Neural cell (in vitro differentiated cells): ENCODE data around the gene EXD3. TPM values are rescaled to one million over a fixed set of nuclear protein-coding genes. Genes with fewer than 3 reads are reported as not detected.

Source experiments
- H2AFZ ChIP-seq: fragments of 200-600, 300-800 bp; sonication (generic), shearing (Covaris generic); 2 replicates; pipeline ENCODE4 v1.6.0; 2014; ENCODE audit warnings: low read depth, mild to moderate bottlenecking, antibody characterized with exemption, low read length, moderate library complexity
- H3F3A ChIP-seq: fragments of 200-600 bp; shearing (Covaris generic); 2 replicates; pipeline ENCODE4 v1.6.1; 2016; ENCODE audit warnings: mild to moderate bottlenecking, moderate library complexity, mixed read lengths, antibody characterized with exemption, low read length; ENCODE audit not compliant: insufficient read depth, poor library complexity, severe bottlenecking
- H3K27ac ChIP-seq: fragments of 200-600, 300-800 bp; sonication (generic), shearing (Covaris generic); 2 replicates; pipeline ENCODE4 v1.5.1; 2014; ENCODE audit warnings: mild to moderate bottlenecking, low read length, moderate library complexity
- H3K27me3 ChIP-seq: fragments of 300-800, 200-600 bp; sonication (generic), shearing (Covaris generic); 2 replicates; pipeline ENCODE4 v1.6.0; 2014; ENCODE audit warnings: mild to moderate bottlenecking, low read depth, low read length, moderate library complexity; ENCODE audit not compliant: insufficient read depth
- H3K36me3 ChIP-seq: fragments of 300-800, 200-600 bp; sonication (generic), shearing (Covaris generic); 2 replicates; pipeline ENCODE4 v1.5.1; 2014; ENCODE audit warnings: mild to moderate bottlenecking, antibody characterized with exemption, low read length, moderate library complexity; ENCODE audit not compliant: insufficient read depth
- H3K4me2 ChIP-seq: fragments of 300-800, 200-600 bp; sonication (generic), shearing (Covaris generic); 2 replicates; pipeline ENCODE4 v1.6.0; 2014; ENCODE audit warnings: mild to moderate bottlenecking, low read length
- H3K4me3 ChIP-seq: fragments of 300-800, 200-600 bp; sonication (generic), shearing (Covaris generic); 2 replicates; pipeline ENCODE4 v1.5.1; 2014; ENCODE audit warnings: mild to moderate bottlenecking, low read length, moderate library complexity
- H3K79me2 ChIP-seq: fragments of 200-600 bp; shearing (Covaris generic); replicated peaks from 2 replicates; pipeline ENCODE4 v1.6.0; 2014; ENCODE audit warnings: mild to moderate bottlenecking, low read length, moderate library complexity; ENCODE audit not compliant: insufficient read depth
- H3K9ac ChIP-seq: fragments of 300-800, 200-600 bp; sonication (generic), shearing (Covaris generic); 2 replicates; pipeline ENCODE4 v1.6.1; 2016; ENCODE audit warnings: mild to moderate bottlenecking, low read length, mixed read lengths
- H3K9me2 ChIP-seq: fragments of 200-600 bp; shearing (Covaris generic); 2 replicates; pipeline ENCODE4 v1.6.1; 2016; ENCODE audit warnings: mild to moderate bottlenecking, low read length, mixed read lengths; ENCODE audit not compliant: insufficient read depth
- H3K9me3 ChIP-seq: fragments of 200-600, 300-800 bp; sonication (generic), shearing (Covaris generic); 2 replicates; pipeline ENCODE4 v1.6.1; 2016; ENCODE audit warnings: mild to moderate bottlenecking, mixed run types, low read length, moderate library complexity, mixed read lengths
- H4K20me1 ChIP-seq: fragments of 200-600 bp; shearing (Covaris generic); 2 replicates; pipeline ENCODE4 v1.6.1; 2016; ENCODE audit warnings: mild to moderate bottlenecking, mixed run types; ENCODE audit not compliant: insufficient read depth
- EP300 ChIP-seq: fragments of 450-650 bp; conservative IDR thresholded peaks from 2 replicates; pipeline ENCODE4 v1.6.1; 2014; ENCODE audit warnings: antibody characterized with exemption, mild to moderate bottlenecking, moderate library complexity; ENCODE audit not compliant: poor library complexity, severe bottlenecking
- EZH2 ChIP-seq: fragments of 200-600, 300-800 bp; shearing (Covaris generic), sonication (generic); IDR thresholded peaks from 2 replicates; pipeline ENCODE4 v1.6.1; 2014; ENCODE audit warnings: antibody characterized with exemption, low read length, borderline replicate concordance, mild to moderate bottlenecking; ENCODE audit not compliant: insufficient read depth, poor library complexity, severe bottlenecking
- MXI1 ChIP-seq: fragments of 450-650 bp; conservative IDR thresholded peaks from 2 replicates; pipeline ENCODE4 v1.6.1; 2014; ENCODE audit warnings: antibody characterized with exemption, mild to moderate bottlenecking; ENCODE audit not compliant: poor library complexity, severe bottlenecking
- POLR2AphosphoS5 ChIP-seq: IDR thresholded peaks from 2 replicates; pipeline ENCODE4 v1.6.1; 2012
- RAD21 ChIP-seq: fragments of 450-650 bp; conservative IDR thresholded peaks from 2 replicates; pipeline ENCODE4 v1.6.1; 2014; ENCODE audit warnings: antibody characterized with exemption, mild to moderate bottlenecking, moderate library complexity
- SMC3 ChIP-seq: fragments of 450-650 bp; conservative IDR thresholded peaks from 2 replicates; pipeline ENCODE4 v1.6.1; 2014; ENCODE audit warnings: antibody characterized with exemption, mild to moderate bottlenecking, moderate library complexity; ENCODE audit not compliant: poor library complexity
- TAF1 ChIP-seq: IDR thresholded peaks from 2 replicates; pipeline ENCODE4 v1.6.1; 2012; ENCODE audit warnings: low read depth
- polyA plus RNA-seq: library from polyadenylated mRNA; depleted of rRNA; stranded (reverse); fragments of >200 nt; gene quantifications from 2 replicates; pipeline ENCODE4 v1.2.3, GENCODE V29; 2014
- TF ChIP-seq, protein P1 (sequence below): fragments of 450-650 bp; IDR thresholded peaks from 2 replicates; pipeline ENCODE4 v1.5.1; 2014; ENCODE audit warnings: antibody characterized with exemption, mild to moderate bottlenecking, moderate library complexity; ENCODE audit not compliant: poor library complexity, severe bottlenecking
- TF ChIP-seq, protein P2 (sequence below): IDR thresholded peaks from 2 replicates; pipeline ENCODE4 v1.6.1; 2012; ENCODE audit warnings: borderline replicate concordance

EXD3 gene
- polyA plus RNA-seq, 1 donor from 2014 or later = 32.9 TPM

DNA sequence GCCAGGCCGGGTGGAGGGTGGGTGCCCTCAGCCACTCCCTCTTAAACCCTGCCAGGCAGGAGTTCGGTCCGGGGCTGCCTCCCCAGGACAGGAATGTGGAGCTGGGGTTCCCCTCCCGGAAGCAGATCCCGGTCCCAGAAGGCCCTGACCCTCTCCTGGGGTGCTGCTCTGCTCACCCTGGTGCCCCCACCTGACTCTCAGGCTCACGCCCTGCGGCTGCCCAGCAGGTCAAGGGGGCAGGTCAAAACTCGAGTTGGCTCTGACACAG, 117.2 kb downstream of the EXD3 start:
- Histone ChIP-seq H3K4me3 (no peak overlapping the region), H3K27me3 (no peaks in the 10 kb centered on the region), H2AFZ (no peak overlapping the region), H3K9me2 (no peaks in the 10 kb centered on the region), H3F3A (no peaks in the 10 kb centered on the region), H4K20me1 (no peaks in the 10 kb centered on the region), H3K36me3 (no peaks in the 10 kb centered on the region), H3K9me3 (no peaks in the 10 kb centered on the region), H3K27ac (no peak overlapping the region), H3K4me2 (no peak overlapping the region), H3K79me2 (peaks cover 3% of the 10 kb centered on the region), H3K9ac (no peak overlapping the region)
- TF ChIP-seq EZH2 (no peak), TAF1 (no peak), RAD21 (no peak), MXI1 (no peak), EP300 (no peak)

GRCh38 chr9:137305060-137305797, 117.7 kb downstream of the EXD3 start:
- Histone ChIP-seq H3K27ac (no peak overlapping the region), H3K79me2 (peaks cover 4% of the 10 kb centered on the region), H3K9ac (no peak overlapping the region), H3K36me3 (no peaks in the 10 kb centered on the region), H3K27me3 (no peaks in the 10 kb centered on the region), H3F3A (no peaks in the 10 kb centered on the region), H3K4me3 (no peak overlapping the region), H2AFZ (no peak overlapping the region), H3K9me2 (no peaks in the 10 kb centered on the region), H3K9me3 (no peaks in the 10 kb centered on the region), H3K4me2 (no peak overlapping the region), H4K20me1 (no peaks in the 10 kb centered on the region)
- TF ChIP-seq RAD21 = no peak
- TF ChIP-seq, protein P1, sequence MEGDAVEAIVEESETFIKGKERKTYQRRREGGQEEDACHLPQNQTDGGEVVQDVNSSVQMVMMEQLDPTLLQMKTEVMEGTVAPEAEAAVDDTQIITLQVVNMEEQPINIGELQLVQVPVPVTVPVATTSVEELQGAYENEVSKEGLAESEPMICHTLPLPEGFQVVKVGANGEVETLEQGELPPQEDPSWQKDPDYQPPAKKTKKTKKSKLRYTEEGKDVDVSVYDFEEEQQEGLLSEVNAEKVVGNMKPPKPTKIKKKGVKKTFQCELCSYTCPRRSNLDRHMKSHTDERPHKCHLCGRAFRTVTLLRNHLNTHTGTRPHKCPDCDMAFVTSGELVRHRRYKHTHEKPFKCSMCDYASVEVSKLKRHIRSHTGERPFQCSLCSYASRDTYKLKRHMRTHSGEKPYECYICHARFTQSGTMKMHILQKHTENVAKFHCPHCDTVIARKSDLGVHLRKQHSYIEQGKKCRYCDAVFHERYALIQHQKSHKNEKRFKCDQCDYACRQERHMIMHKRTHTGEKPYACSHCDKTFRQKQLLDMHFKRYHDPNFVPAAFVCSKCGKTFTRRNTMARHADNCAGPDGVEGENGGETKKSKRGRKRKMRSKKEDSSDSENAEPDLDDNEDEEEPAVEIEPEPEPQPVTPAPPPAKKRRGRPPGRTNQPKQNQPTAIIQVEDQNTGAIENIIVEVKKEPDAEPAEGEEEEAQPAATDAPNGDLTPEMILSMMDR = no peak
- TF ChIP-seq, protein P2, sequence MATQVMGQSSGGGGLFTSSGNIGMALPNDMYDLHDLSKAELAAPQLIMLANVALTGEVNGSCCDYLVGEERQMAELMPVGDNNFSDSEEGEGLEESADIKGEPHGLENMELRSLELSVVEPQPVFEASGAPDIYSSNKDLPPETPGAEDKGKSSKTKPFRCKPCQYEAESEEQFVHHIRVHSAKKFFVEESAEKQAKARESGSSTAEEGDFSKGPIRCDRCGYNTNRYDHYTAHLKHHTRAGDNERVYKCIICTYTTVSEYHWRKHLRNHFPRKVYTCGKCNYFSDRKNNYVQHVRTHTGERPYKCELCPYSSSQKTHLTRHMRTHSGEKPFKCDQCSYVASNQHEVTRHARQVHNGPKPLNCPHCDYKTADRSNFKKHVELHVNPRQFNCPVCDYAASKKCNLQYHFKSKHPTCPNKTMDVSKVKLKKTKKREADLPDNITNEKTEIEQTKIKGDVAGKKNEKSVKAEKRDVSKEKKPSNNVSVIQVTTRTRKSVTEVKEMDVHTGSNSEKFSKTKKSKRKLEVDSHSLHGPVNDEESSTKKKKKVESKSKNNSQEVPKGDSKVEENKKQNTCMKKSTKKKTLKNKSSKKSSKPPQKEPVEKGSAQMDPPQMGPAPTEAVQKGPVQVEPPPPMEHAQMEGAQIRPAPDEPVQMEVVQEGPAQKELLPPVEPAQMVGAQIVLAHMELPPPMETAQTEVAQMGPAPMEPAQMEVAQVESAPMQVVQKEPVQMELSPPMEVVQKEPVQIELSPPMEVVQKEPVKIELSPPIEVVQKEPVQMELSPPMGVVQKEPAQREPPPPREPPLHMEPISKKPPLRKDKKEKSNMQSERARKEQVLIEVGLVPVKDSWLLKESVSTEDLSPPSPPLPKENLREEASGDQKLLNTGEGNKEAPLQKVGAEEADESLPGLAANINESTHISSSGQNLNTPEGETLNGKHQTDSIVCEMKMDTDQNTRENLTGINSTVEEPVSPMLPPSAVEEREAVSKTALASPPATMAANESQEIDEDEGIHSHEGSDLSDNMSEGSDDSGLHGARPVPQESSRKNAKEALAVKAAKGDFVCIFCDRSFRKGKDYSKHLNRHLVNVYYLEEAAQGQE = no peak
- no peak for TF ChIP-seq SMC3
- TF ChIP-seq MXI1 = no peak
- no peak for TF ChIP-seq TAF1
- no peak for TF ChIP-seq EP300
- no peak for TF ChIP-seq EZH2
- TF ChIP-seq POLR2AphosphoS5 = no peak
